Osteoblast (primary cell): Measurements from ENCODE around the gene CR1. TPM values are rescaled to one million over a fixed set of nuclear protein-coding genes. Genes with fewer than 3 reads are reported as not detected.
A peak's percentile ranks its signal among the peaks of the same experiment; 100 is the strongest.

Experiments used
- DNase-seq: peaks from one replicate; pipeline ENCODE4 v3.0.0; 2011; ENCODE audit warnings: low spot score, mixed read lengths; ENCODE audit not compliant: insufficient read length; ENCODE audit errors: missing footprints
- H2AFZ ChIP-seq: 2 replicates; pipeline ENCODE4 v1.6.0; 2011; ENCODE audit warnings: mild to moderate bottlenecking, low read length
- H3K27ac ChIP-seq: 2 replicates; pipeline ENCODE4 v1.5.1; 2011; ENCODE audit warnings: mild to moderate bottlenecking, low read depth, low read length, moderate library complexity
- H3K27me3 ChIP-seq: 2 replicates; pipeline ENCODE4 v1.6.0; 2012; ENCODE audit warnings: mild to moderate bottlenecking, control low read depth, inconsistent platforms, low read length, moderate library complexity; ENCODE audit not compliant: insufficient read depth
- H3K36me3 ChIP-seq: 2 replicates; pipeline ENCODE4 v1.5.1; 2011; ENCODE audit warnings: mild to moderate bottlenecking, low read length, control low read depth, moderate library complexity; ENCODE audit not compliant: insufficient read depth
- H3K4me1 ChIP-seq: 2 replicates; pipeline ENCODE4 v1.5.1; 2011; ENCODE audit warnings: mild to moderate bottlenecking, low read length, control low read depth, moderate library complexity; ENCODE audit not compliant: insufficient read depth
- H3K4me2 ChIP-seq: 2 replicates; pipeline ENCODE4 v1.6.0; 2011; ENCODE audit warnings: mild to moderate bottlenecking, low read length; ENCODE audit not compliant: insufficient read depth
- H3K4me3 ChIP-seq: fragments of 200-600 bp; sonication (generic); 3 replicates; pipeline ENCODE4 v1.5.1; 2012; ENCODE audit warnings: mild to moderate bottlenecking, low read length, inconsistent platforms; ENCODE audit not compliant: insufficient read depth
- H3K79me2 ChIP-seq: 2 replicates; pipeline ENCODE4 v1.6.0; 2012; ENCODE audit warnings: mild to moderate bottlenecking, low read length, control low read depth, inconsistent platforms; ENCODE audit not compliant: insufficient read depth
- H3K9me3 ChIP-seq: 2 replicates; pipeline ENCODE4 v1.5.1; 2011; ENCODE audit warnings: low read depth, low read length, control low read depth
- H4K20me1 ChIP-seq: 2 replicates; pipeline ENCODE4 v1.6.0; 2012; ENCODE audit warnings: mild to moderate bottlenecking, low read length, control low read depth; ENCODE audit not compliant: insufficient read depth
- total RNA-seq: library from RNA; depleted of rRNA; stranded (reverse); fragments of >200 nt; gene quantifications from 2 replicates; pipeline ENCODE4 v1.2.3, GENCODE V29; 2012
- TF ChIP-seq, protein P1 (sequence below): IDR thresholded peaks from 2 replicates; pipeline ENCODE4 v1.5.1; 2011; ENCODE audit warnings: mild to moderate bottlenecking, low read depth, low read length, moderate library complexity; ENCODE audit errors: extremely low read depth

Gene CR1
- total RNA-seq, 1 donor: under 0.01 TPM

GRCh38 chr1:207651583-207651982 lies 155.6 kb downstream of the CR1 start:
- Histone ChIP-seq H3K27me3 (peaks cover 18% of the 10 kb centered on the region), H3K36me3 (no peaks in the 10 kb centered on the region), H3K4me1 (no peaks in the 10 kb centered on the region), H2AFZ (no peak overlapping the region), H3K27ac (no peak overlapping the region), H3K9me3 (no peaks in the 10 kb centered on the region), H3K4me3 (no peak overlapping the region), H3K79me2 (no peaks in the 10 kb centered on the region), H3K4me2 (no peak overlapping the region), H4K20me1 (no peaks in the 10 kb centered on the region)
- no peak for DNase-seq
- TF ChIP-seq, protein P1, sequence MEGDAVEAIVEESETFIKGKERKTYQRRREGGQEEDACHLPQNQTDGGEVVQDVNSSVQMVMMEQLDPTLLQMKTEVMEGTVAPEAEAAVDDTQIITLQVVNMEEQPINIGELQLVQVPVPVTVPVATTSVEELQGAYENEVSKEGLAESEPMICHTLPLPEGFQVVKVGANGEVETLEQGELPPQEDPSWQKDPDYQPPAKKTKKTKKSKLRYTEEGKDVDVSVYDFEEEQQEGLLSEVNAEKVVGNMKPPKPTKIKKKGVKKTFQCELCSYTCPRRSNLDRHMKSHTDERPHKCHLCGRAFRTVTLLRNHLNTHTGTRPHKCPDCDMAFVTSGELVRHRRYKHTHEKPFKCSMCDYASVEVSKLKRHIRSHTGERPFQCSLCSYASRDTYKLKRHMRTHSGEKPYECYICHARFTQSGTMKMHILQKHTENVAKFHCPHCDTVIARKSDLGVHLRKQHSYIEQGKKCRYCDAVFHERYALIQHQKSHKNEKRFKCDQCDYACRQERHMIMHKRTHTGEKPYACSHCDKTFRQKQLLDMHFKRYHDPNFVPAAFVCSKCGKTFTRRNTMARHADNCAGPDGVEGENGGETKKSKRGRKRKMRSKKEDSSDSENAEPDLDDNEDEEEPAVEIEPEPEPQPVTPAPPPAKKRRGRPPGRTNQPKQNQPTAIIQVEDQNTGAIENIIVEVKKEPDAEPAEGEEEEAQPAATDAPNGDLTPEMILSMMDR: no peak

- Histone ChIP-seq H3K4me2 (no peak overlapping the region), H3K27me3 (peaks cover 2% of the 10 kb centered on the region), H3K9me3 (no peaks in the 10 kb centered on the region), H4K20me1 (no peaks in the 10 kb centered on the region), H3K27ac (no peak overlapping the region), H3K4me3 (no peak overlapping the region), H2AFZ (no peak overlapping the region), H3K4me1 (no peaks in the 10 kb centered on the region), H3K36me3 (no peaks in the 10 kb centered on the region), H3K79me2 (no peaks in the 10 kb centered on the region)
- DNase-seq: no peak
- TF ChIP-seq, protein P1: peak; percentile 32
These were observed 158.4 kb downstream of the CR1 start for GRCh38 chr1:207654320-207654719.

- H3K4me2 ChIP-seq: no peak overlapping the region
- no peak overlapping the region for H3K4me3 ChIP-seq
- TF ChIP-seq, protein P1: no peak
- no peaks in the 10 kb centered on the region for H3K4me1 ChIP-seq
- H3K79me2 ChIP-seq: no peaks in the 10 kb centered on the region
- no peaks in the 10 kb centered on the region for H4K20me1 ChIP-seq
- no peaks in the 10 kb centered on the region for H3K36me3 ChIP-seq
- no peak overlapping the region for H2AFZ ChIP-seq
- H3K27ac ChIP-seq: no peak overlapping the region
- no peak for DNase-seq
- H3K27me3 ChIP-seq: no peaks in the 10 kb centered on the region
- no peaks in the 10 kb centered on the region for H3K9me3 ChIP-seq
These were observed 162.5 kb downstream of the CR1 start for GRCh38 chr1:207658408-207658807.

- no peaks in the 10 kb centered on the region for H3K9me3 ChIP-seq
- no peak overlapping the region for H3K27ac ChIP-seq
- no peaks in the 10 kb centered on the region for H3K4me1 ChIP-seq
- no peak overlapping the region for H2AFZ ChIP-seq
- TF ChIP-seq, protein P1: no peak
- no peak overlapping the region for H3K4me3 ChIP-seq
- no peaks in the 10 kb centered on the region for H3K27me3 ChIP-seq
- no peak overlapping the region for H3K4me2 ChIP-seq
- no peak for DNase-seq
- no peaks in the 10 kb centered on the region for H3K79me2 ChIP-seq
- no peaks in the 10 kb centered on the region for H3K36me3 ChIP-seq
- no peaks in the 10 kb centered on the region for H4K20me1 ChIP-seq
These were observed 163.0 kb downstream of the CR1 start for GRCh38 chr1:207658904-207659485.
